ENCODE measurements around the gene CLEC18C.
"Not testable (repeated sequence)": the region's sequence is repeated elsewhere in the genome, so short reads cannot be mapped to it uniquely, and the experiment has no call there.

DNA sequence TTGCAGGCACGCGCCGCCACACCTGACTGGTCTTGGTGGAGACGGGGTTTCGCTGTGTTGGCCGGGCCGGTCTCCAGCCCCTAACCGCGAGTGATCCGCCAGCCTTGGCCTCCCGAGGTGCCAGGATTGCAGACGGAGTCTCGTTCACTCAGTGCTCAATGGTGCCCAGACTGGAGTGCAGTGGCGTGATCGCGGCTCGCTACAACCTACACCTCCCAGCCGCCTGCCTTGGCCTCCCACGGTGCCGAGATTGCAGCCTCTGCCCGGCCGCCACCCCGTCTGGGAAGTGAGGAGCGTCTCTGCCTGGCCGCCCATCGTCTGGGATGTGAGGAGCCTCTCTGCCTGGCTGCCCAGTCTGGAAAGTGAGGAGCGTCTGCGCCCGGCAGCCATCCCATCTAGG, 30.4 kb downstream of the CLEC18C start:
- TF ChIP-seq, protein P1, sequence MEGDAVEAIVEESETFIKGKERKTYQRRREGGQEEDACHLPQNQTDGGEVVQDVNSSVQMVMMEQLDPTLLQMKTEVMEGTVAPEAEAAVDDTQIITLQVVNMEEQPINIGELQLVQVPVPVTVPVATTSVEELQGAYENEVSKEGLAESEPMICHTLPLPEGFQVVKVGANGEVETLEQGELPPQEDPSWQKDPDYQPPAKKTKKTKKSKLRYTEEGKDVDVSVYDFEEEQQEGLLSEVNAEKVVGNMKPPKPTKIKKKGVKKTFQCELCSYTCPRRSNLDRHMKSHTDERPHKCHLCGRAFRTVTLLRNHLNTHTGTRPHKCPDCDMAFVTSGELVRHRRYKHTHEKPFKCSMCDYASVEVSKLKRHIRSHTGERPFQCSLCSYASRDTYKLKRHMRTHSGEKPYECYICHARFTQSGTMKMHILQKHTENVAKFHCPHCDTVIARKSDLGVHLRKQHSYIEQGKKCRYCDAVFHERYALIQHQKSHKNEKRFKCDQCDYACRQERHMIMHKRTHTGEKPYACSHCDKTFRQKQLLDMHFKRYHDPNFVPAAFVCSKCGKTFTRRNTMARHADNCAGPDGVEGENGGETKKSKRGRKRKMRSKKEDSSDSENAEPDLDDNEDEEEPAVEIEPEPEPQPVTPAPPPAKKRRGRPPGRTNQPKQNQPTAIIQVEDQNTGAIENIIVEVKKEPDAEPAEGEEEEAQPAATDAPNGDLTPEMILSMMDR (IDR thresholded peaks at IDR 0.05; ENCODE audit: low read length) = not testable (repeated sequence)
- not testable (repeated sequence) for TF ChIP-seq EZH2 (IDR thresholded peaks at IDR 0.05; ENCODE audit: borderline replicate concordance, low read length)

Data from OCI-LY1 (cell line).